Neural cell (in vitro differentiated cells): Measurements from ENCODE around the gene OR6J1. TPM values are rescaled to one million over a fixed set of nuclear protein-coding genes. Genes with fewer than 3 reads are reported as not detected.

Experiments
- H2AFZ ChIP-seq: fragments of 200-600, 300-800 bp; sonication (generic), shearing (Covaris generic); 2 replicates; pipeline ENCODE4 v1.6.0; 2014; ENCODE audit warnings: low read depth, mild to moderate bottlenecking, antibody characterized with exemption, low read length, moderate library complexity
- H3F3A ChIP-seq: fragments of 200-600 bp; shearing (Covaris generic); 2 replicates; pipeline ENCODE4 v1.6.1; 2016; ENCODE audit warnings: mild to moderate bottlenecking, moderate library complexity, mixed read lengths, antibody characterized with exemption, low read length; ENCODE audit not compliant: insufficient read depth, poor library complexity, severe bottlenecking
- H3K27ac ChIP-seq: fragments of 200-600, 300-800 bp; sonication (generic), shearing (Covaris generic); 2 replicates; pipeline ENCODE4 v1.5.1; 2014; ENCODE audit warnings: mild to moderate bottlenecking, low read length, moderate library complexity
- H3K27me3 ChIP-seq: fragments of 300-800, 200-600 bp; sonication (generic), shearing (Covaris generic); 2 replicates; pipeline ENCODE4 v1.6.0; 2014; ENCODE audit warnings: mild to moderate bottlenecking, low read depth, low read length, moderate library complexity; ENCODE audit not compliant: insufficient read depth
- H3K36me3 ChIP-seq: fragments of 300-800, 200-600 bp; sonication (generic), shearing (Covaris generic); 2 replicates; pipeline ENCODE4 v1.5.1; 2014; ENCODE audit warnings: mild to moderate bottlenecking, antibody characterized with exemption, low read length, moderate library complexity; ENCODE audit not compliant: insufficient read depth
- H3K4me2 ChIP-seq: fragments of 300-800, 200-600 bp; sonication (generic), shearing (Covaris generic); 2 replicates; pipeline ENCODE4 v1.6.0; 2014; ENCODE audit warnings: mild to moderate bottlenecking, low read length
- H3K4me3 ChIP-seq: fragments of 300-800, 200-600 bp; sonication (generic), shearing (Covaris generic); 2 replicates; pipeline ENCODE4 v1.5.1; 2014; ENCODE audit warnings: mild to moderate bottlenecking, low read length, moderate library complexity
- H3K79me2 ChIP-seq: fragments of 200-600 bp; shearing (Covaris generic); replicated peaks from 2 replicates; pipeline ENCODE4 v1.6.0; 2014; ENCODE audit warnings: mild to moderate bottlenecking, low read length, moderate library complexity; ENCODE audit not compliant: insufficient read depth
- H3K9ac ChIP-seq: fragments of 300-800, 200-600 bp; sonication (generic), shearing (Covaris generic); 2 replicates; pipeline ENCODE4 v1.6.1; 2016; ENCODE audit warnings: mild to moderate bottlenecking, low read length, mixed read lengths
- H3K9me2 ChIP-seq: fragments of 200-600 bp; shearing (Covaris generic); 2 replicates; pipeline ENCODE4 v1.6.1; 2016; ENCODE audit warnings: mild to moderate bottlenecking, low read length, mixed read lengths; ENCODE audit not compliant: insufficient read depth
- H3K9me3 ChIP-seq: fragments of 200-600, 300-800 bp; sonication (generic), shearing (Covaris generic); 2 replicates; pipeline ENCODE4 v1.6.1; 2016; ENCODE audit warnings: mild to moderate bottlenecking, mixed run types, low read length, moderate library complexity, mixed read lengths
- H4K20me1 ChIP-seq: fragments of 200-600 bp; shearing (Covaris generic); 2 replicates; pipeline ENCODE4 v1.6.1; 2016; ENCODE audit warnings: mild to moderate bottlenecking, mixed run types; ENCODE audit not compliant: insufficient read depth
- EP300 ChIP-seq: fragments of 450-650 bp; conservative IDR thresholded peaks from 2 replicates; pipeline ENCODE4 v1.6.1; 2014; ENCODE audit warnings: antibody characterized with exemption, mild to moderate bottlenecking, moderate library complexity; ENCODE audit not compliant: poor library complexity, severe bottlenecking
- EZH2 ChIP-seq: fragments of 200-600, 300-800 bp; shearing (Covaris generic), sonication (generic); IDR thresholded peaks from 2 replicates; pipeline ENCODE4 v1.6.1; 2014; ENCODE audit warnings: antibody characterized with exemption, low read length, borderline replicate concordance, mild to moderate bottlenecking; ENCODE audit not compliant: insufficient read depth, poor library complexity, severe bottlenecking
- MXI1 ChIP-seq: fragments of 450-650 bp; conservative IDR thresholded peaks from 2 replicates; pipeline ENCODE4 v1.6.1; 2014; ENCODE audit warnings: antibody characterized with exemption, mild to moderate bottlenecking; ENCODE audit not compliant: poor library complexity, severe bottlenecking
- POLR2AphosphoS5 ChIP-seq: IDR thresholded peaks from 2 replicates; pipeline ENCODE4 v1.6.1; 2012
- RAD21 ChIP-seq: fragments of 450-650 bp; conservative IDR thresholded peaks from 2 replicates; pipeline ENCODE4 v1.6.1; 2014; ENCODE audit warnings: antibody characterized with exemption, mild to moderate bottlenecking, moderate library complexity
- SMC3 ChIP-seq: fragments of 450-650 bp; conservative IDR thresholded peaks from 2 replicates; pipeline ENCODE4 v1.6.1; 2014; ENCODE audit warnings: antibody characterized with exemption, mild to moderate bottlenecking, moderate library complexity; ENCODE audit not compliant: poor library complexity
- TAF1 ChIP-seq: IDR thresholded peaks from 2 replicates; pipeline ENCODE4 v1.6.1; 2012; ENCODE audit warnings: low read depth
- polyA plus RNA-seq: library from polyadenylated mRNA; depleted of rRNA; stranded (reverse); fragments of >200 nt; gene quantifications from 2 replicates; pipeline ENCODE4 v1.2.3, GENCODE V29; 2014
- TF ChIP-seq, protein P1 (sequence below): IDR thresholded peaks from 2 replicates; pipeline ENCODE4 v1.6.1; 2012; ENCODE audit warnings: borderline replicate concordance
- TF ChIP-seq, protein P2 (sequence below): fragments of 450-650 bp; IDR thresholded peaks from 2 replicates; pipeline ENCODE4 v1.5.1; 2014; ENCODE audit warnings: antibody characterized with exemption, mild to moderate bottlenecking, moderate library complexity; ENCODE audit not compliant: poor library complexity, severe bottlenecking

The OR6J1 gene
- polyA plus RNA-seq, 1 donor from 2014 or later = not detected

GRCh38 chr14:22627506-22628263, 16.5 kb downstream of the OR6J1 start:
- no peaks in the 10 kb centered on the region for H3K79me2 ChIP-seq
- H3F3A ChIP-seq = no peaks in the 10 kb centered on the region
- H4K20me1 ChIP-seq = no peaks in the 10 kb centered on the region
- H3K27ac ChIP-seq = no peak overlapping the region
- H3K27me3 ChIP-seq = no peaks in the 10 kb centered on the region
- TF ChIP-seq POLR2AphosphoS5 (no peak), MXI1 (no peak), EZH2 (no peak)
- TF ChIP-seq, protein P1, sequence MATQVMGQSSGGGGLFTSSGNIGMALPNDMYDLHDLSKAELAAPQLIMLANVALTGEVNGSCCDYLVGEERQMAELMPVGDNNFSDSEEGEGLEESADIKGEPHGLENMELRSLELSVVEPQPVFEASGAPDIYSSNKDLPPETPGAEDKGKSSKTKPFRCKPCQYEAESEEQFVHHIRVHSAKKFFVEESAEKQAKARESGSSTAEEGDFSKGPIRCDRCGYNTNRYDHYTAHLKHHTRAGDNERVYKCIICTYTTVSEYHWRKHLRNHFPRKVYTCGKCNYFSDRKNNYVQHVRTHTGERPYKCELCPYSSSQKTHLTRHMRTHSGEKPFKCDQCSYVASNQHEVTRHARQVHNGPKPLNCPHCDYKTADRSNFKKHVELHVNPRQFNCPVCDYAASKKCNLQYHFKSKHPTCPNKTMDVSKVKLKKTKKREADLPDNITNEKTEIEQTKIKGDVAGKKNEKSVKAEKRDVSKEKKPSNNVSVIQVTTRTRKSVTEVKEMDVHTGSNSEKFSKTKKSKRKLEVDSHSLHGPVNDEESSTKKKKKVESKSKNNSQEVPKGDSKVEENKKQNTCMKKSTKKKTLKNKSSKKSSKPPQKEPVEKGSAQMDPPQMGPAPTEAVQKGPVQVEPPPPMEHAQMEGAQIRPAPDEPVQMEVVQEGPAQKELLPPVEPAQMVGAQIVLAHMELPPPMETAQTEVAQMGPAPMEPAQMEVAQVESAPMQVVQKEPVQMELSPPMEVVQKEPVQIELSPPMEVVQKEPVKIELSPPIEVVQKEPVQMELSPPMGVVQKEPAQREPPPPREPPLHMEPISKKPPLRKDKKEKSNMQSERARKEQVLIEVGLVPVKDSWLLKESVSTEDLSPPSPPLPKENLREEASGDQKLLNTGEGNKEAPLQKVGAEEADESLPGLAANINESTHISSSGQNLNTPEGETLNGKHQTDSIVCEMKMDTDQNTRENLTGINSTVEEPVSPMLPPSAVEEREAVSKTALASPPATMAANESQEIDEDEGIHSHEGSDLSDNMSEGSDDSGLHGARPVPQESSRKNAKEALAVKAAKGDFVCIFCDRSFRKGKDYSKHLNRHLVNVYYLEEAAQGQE = no peak
- no peaks in the 10 kb centered on the region for H3K9me3 ChIP-seq
- H2AFZ ChIP-seq = no peak overlapping the region
- H3K9ac ChIP-seq = no peak overlapping the region
- no peak overlapping the region for H3K4me3 ChIP-seq
- H3K36me3 ChIP-seq = no peaks in the 10 kb centered on the region
- no peak overlapping the region for H3K4me2 ChIP-seq
- H3K9me2 ChIP-seq = no peaks in the 10 kb centered on the region

- no peaks in the 10 kb centered on the region for H4K20me1 ChIP-seq
- no peaks in the 10 kb centered on the region for H3F3A ChIP-seq
- H3K27ac ChIP-seq = no peak overlapping the region
- no peaks in the 10 kb centered on the region for H3K9me2 ChIP-seq
- no peak overlapping the region for H3K9ac ChIP-seq
- no peak overlapping the region for H2AFZ ChIP-seq
- no peaks in the 10 kb centered on the region for H3K27me3 ChIP-seq
- no peaks in the 10 kb centered on the region for H3K79me2 ChIP-seq
- no peaks in the 10 kb centered on the region for H3K9me3 ChIP-seq
- TF ChIP-seq TAF1 = no peak
- TF ChIP-seq RAD21 = no peak
- TF ChIP-seq, protein P1 = no peak
- no peak for TF ChIP-seq SMC3
- TF ChIP-seq MXI1 = no peak
- TF ChIP-seq EZH2 = no peak
- no peak for TF ChIP-seq POLR2AphosphoS5
- TF ChIP-seq, protein P2, sequence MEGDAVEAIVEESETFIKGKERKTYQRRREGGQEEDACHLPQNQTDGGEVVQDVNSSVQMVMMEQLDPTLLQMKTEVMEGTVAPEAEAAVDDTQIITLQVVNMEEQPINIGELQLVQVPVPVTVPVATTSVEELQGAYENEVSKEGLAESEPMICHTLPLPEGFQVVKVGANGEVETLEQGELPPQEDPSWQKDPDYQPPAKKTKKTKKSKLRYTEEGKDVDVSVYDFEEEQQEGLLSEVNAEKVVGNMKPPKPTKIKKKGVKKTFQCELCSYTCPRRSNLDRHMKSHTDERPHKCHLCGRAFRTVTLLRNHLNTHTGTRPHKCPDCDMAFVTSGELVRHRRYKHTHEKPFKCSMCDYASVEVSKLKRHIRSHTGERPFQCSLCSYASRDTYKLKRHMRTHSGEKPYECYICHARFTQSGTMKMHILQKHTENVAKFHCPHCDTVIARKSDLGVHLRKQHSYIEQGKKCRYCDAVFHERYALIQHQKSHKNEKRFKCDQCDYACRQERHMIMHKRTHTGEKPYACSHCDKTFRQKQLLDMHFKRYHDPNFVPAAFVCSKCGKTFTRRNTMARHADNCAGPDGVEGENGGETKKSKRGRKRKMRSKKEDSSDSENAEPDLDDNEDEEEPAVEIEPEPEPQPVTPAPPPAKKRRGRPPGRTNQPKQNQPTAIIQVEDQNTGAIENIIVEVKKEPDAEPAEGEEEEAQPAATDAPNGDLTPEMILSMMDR = no peak
- no peak for TF ChIP-seq EP300
- no peaks in the 10 kb centered on the region for H3K36me3 ChIP-seq
- no peak overlapping the region for H3K4me2 ChIP-seq
- no peak overlapping the region for H3K4me3 ChIP-seq
These were observed 17.6 kb downstream of the OR6J1 start for GRCh38 chr14:22626590-22626989.
